Activated T-cell treated with anti-CD3 and anti-CD28 coated beads, Interleukin-2, amount 50 U/mL, for 48 hours (primary cell): ENCODE results near the gene UBA1.

ENCODE experiments used
- DNase-seq, 2 experiments: peaks; one replicate each; pipeline ENCODE4 v3.0.0-alpha.2; 2020

Gene UBA1

DNA sequence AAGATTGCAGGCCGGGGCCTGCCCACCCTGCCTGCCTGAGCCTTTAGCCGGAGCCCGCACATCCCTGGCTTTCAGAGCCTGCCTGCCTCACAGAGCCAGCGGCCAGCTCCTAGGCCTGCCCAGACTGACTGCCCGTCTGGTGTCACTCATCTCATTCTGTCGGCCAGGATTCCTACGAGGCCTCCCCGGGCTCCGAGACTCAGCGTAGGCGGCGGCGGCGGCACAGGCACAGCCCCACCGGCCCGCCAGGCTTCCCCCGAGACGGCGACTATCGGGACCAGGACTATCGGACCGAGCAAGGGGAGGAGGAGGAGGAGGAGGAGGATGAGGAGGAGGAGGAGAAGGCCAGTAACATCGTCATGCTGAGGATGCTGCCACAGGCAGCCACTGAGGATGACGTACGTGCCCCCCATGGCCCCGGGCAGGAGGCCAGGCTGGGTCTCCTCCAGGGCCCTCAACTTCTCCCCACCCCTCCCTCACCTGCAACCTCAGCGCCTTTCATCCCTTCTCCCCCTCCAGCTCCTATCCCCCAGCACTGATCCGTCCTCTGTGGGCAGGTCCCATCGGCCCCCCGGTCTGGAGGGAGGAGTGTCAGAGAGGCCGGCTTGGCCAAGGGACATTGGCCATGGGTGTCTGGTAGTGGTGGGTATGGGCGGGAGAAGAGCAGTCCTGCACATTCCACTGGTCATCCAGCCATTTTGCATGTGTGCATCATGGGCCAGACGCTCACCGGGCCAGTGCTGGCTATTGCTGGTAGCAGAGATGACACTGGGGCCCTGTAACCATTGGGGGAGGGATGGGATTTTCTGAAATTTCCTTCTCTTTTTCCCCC lies 22.6 kb upstream of the UBA1 start:
- DNase-seq = no peak

DNA sequence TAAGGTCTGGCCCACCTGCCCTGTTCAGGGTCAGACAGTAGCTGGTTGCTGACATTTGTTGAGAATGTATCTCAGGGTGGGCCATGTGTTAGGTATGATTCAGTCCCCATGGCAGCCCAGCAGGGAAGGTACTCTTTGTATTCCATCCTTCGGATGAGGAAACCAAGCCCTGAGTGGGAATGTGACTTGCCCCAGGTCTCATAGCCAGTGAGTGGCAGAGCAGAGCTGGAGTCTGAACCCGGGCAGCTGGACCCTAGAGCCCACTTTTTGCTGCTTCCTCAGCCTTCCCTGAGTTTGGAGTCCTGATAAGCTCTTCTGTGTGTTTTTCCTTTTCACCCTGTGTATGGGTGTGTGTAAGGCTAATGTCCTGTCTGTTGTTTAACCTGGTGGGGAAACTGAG lies 21.6 kb upstream of the UBA1 start:
- no peak for DNase-seq

GRCh38 chrX:47172549-47172948 lies 21.1 kb upstream of the UBA1 start:
- DNase-seq = no peak

DNA sequence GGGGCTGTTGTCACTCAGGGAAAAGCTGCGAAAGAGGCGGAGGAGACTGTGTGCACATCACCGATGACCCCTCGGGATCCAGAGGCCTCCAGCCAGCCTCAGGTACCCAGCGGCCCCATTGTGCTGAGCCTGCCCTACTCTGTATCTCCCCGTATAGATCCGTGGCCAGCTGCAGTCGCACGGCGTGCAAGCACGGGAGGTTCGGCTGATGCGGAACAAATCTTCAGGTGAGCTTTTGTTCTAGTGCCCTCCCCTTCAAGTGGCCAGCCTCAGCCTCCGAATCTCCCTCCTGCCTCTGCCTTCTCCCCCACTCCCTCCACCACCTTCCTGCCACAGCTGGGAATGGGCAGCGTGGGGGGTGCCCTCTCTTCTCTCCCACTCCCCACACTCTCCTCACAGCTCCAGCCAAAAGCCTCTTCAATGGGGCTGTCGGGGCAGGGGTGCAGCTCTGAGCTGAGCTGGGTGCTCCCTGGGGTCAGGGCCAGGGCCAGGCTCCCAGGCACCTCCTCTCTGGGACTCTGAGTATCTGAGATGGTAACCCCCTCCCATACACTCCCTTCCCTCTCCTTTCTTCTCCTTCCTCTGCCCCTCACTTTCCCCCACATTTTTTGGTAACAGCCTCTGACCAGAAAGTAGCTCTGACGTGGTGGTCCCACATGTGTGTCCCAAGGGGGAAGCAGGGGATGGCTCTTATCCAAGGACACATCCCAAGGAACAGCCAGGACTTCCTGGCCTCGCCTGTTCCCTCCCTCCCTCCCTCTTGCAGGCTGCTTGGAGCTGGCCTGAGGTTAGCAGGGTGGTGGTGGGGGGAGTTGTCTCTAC lies 20.4 kb upstream of the UBA1 start:
- no peak for DNase-seq

GRCh38 chrX:47174376-47174775 lies 19.3 kb upstream of the UBA1 start:
- no peak for DNase-seq

DNA sequence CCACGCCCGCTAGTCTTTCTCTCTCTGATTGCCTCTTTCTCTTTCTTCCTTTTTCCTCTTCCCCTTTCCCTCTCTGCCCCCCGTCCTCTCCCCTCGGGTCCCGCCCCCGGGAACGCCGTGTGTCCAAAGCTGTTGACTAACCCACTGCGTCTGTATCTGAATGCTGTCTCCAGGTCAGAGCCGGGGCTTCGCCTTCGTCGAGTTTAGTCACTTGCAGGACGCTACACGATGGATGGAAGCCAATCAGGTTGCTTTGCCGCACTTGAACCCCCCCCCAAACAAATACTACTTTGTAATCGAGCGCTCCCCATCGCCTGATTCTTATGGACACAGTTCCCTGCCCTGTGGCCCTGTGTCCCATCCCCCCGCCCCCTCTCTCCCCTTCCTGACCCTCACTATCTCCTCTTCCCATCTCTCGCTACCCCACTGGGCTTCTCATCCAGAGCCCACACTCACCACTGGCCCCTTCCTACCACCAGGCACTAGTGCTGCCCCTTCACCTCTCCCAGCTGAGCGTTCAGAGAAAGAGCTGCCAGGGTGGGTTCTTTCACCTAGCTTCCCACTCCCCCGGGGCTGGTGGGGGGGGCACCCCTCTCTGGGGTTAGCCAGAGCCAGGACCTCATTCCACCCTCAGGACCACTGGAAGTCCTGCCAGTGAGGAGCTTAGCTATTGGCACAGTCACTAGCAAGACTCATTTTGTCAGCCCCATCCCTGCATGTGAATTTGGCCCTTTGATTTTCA lies 18.6 kb upstream of the UBA1 start:
- no peak for DNase-seq

- DNase-seq = no peak
These were observed 18.0 kb upstream of the UBA1 start for GRCh38 chrX:47175588-47175980.

DNA sequence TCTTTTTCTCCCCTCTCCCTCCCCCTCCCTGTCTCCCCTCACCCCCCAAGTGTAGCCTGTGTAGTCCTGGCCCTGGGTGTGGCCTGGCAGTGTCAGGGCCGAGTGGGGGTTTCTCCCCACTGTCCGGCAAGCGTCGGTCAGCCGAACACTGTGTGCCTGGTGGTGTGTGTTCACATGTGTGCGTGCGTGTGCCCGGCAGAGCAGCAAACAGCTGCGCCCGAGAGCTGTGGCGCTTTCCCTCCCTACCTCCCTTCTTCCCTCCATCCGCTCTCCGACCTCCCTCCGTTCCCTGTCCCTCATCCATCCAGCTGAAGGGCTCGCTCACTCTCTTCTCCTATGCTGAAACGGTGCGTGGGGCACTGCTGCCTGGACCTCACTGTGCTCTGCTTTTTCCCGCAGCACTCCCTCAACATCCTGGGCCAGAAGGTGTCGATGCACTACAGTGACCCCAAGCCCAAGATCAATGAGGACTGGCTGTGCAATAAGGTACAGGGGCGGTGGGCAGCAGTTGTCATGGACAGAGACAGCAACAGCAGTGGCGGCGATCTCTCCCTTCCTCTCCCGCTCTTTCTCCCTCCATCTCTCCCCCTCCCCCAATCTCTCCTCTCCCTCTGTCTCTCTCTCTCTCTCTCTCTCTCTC lies 17.4 kb upstream of the UBA1 start:
- DNase-seq = no peak

DNA sequence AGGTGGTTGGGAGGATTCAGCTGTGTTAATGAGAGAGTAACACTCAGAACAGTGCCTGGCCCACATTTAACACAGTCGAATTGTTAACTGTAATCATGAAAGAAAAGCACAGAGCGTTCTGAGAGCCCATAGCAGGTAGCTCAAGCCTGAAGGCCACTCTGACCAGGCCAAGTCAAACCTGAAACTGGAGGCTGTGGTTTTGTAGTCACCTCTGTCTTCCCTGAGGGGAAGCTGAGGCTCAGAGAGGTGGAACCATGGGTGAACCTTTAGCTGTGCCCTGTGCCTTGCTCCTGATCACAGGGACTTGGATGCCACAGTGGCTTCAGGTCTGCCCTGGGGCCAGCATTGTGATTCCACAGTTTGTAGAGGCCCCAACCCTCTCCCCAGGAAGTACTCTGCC lies 16.6 kb upstream of the UBA1 start:
- DNase-seq = no peak

- no peak for DNase-seq
These were observed 15.3 kb upstream of the UBA1 start for GRCh38 chrX:47178337-47178736.

DNA sequence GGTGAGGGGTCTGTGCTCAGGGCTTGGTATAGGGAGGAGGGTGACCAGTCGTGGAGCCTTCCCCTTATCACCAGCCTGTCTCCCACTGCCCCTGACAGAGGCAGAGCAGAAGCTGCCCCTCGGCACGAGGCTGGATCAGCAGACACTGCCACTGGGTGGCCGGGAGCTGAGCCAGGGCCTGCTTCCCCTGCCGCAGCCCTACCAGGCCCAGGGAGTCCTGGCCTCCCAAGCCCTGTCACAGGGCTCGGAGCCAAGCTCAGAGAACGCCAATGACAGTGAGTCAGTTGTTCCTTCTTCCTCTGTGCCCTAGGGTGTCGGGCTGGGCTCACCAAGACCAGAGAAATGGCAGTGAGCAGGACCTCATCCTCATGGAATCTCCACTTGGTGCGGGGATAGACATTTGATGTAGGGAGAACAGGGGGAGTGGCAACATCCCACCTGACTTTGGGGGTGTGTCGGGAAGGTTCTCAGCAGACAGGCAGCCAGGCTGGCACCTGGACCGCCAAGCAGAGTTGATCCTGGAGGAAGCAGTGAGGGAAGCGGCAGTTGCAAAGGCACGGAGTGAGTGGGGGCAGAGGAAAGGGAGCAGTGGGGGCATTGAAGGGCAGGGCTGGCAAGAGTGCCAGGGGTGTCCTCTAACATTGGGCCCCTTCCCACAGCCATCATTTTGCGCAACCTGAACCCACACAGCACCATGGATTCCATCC lies 14.3 kb upstream of the UBA1 start:
- DNase-seq = no peak

GRCh38 chrX:47179928-47180255 lies 13.7 kb upstream of the UBA1 start:
- no peak for DNase-seq

DNA sequence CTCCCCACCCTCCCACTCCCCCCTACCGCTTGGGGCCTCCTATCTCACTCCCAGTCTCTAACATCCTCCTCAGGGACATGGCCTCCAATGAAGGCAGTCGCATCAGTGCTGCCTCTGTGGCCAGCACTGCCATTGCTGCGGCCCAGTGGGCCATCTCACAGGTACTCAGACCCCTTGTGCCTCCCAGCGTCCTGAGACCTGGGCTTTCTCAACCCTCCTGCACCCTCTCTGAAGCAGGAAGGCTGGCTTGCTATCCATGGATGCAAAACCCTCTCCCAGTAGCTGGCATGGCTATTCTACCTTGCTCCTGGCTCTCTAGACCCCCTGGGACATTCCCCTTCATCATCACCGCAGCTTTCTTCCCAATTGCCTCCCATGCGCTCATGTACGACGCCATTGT lies 13.3 kb upstream of the UBA1 start:
- DNase-seq = no peak

DNA sequence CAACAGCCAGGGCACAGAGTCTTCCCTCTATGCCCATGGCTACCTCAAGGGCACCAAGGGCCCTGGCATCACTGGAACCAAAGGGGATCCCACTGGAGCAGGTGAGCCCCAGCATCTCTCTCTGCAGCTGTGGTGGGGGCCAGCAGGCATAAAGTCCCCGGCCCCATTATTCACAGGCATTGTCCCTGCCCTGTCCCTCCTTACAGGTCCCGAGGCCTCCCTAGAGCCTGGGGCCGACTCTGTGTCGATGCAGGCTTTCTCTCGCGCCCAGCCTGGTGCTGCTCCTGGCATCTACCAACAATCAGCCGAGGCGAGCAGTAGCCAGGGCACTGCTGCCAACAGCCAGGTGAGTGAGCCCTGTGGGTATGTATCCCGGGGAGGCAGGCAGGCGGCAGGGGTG lies 12.3 kb upstream of the UBA1 start:
- DNase-seq = no peak

GRCh38 chrX:47182106-47182700 lies 11.4 kb upstream of the UBA1 start:
- DNase-seq = no peak

GRCh38 chrX:47184486-47184885 lies 9.1 kb upstream of the UBA1 start:
- no peak for DNase-seq

DNA sequence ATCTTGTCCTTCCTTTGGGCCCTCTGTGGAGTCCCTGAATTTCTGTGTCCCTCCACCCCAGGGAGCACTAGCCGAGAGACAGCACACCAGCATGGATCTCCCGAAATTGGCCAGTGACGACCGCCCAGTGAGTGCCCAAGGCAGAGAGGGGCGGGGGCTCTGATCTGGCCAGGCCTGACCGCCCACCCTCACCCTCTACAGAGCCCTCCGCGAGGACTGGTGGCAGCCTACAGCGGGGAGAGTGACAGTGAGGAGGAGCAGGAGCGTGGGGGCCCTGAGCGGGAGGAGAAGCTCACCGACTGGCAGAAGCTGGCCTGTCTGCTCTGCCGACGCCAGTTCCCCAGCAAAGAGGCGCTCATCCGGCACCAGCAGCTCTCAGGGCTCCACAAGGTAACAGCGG lies 8.4 kb upstream of the UBA1 start:
- DNase-seq = no peak

DNA sequence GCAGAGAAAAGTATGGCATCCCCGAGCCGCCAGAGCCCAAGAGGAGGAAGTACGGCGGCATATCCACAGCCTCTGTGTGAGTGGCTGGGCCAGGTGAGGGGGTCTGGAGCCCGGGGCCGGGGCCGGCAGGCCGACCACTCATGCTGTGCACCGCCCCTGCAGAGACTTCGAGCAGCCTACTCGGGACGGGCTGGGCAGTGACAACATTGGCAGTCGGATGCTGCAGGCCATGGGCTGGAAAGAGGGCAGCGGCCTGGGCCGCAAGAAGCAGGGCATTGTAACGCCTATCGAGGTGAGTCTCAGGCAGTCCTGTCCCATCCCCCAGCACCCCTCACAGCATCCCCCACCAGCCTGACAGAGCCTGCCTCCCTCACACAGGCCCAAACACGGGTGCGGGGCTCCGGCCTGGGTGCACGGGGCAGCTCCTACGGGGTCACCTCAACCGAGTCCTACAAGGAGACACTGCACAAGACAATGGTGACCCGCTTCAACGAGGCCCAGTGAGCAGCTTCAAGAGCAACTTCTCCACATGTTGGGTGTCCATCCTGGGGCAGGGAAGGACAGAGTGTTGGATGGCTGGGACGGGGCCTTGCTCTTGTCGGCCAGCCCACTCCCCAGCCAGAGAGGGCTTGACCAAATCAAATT lies 7.4 kb upstream of the UBA1 start:
- no peak for DNase-seq

GRCh38 chrX:47187106-47187677 lies 6.4 kb upstream of the UBA1 start:
- no peak for DNase-seq

- DNase-seq = no peak
These were observed 3.7 kb upstream of the UBA1 start for GRCh38 chrX:47189906-47190305.
